K562 (cell line): Measurements from ENCODE around the gene SLC25A45. TPM values are rescaled to one million over a fixed set of nuclear protein-coding genes. Genes with fewer than 3 reads are reported as not detected.

Source experiments
- ATF1 ChIP-seq, 2 experiments: fragments of 450-650 bp in 1 of 2; IDR thresholded peaks; 2 replicates each; pipeline ENCODE4 v1.6.1; 2016; ENCODE audit warnings: missing compliant biosample characterization in 1 of 2, missing genetic modification characterization in 1 of 2
- CBX2 ChIP-seq: fragments of 200-600 bp; sonication (generic); IDR thresholded peaks from one replicate; pipeline ENCODE4 v1.6.1; 2012; ENCODE audit warnings: mild to moderate bottlenecking, low read length, inconsistent platforms; ENCODE audit not compliant: insufficient read depth, poor library complexity, severe bottlenecking
- CC2D1A ChIP-seq: fragments of 450-650 bp; IDR thresholded peaks from 2 replicates; pipeline ENCODE4 v1.6.1; 2017; ENCODE audit warnings: mild to moderate bottlenecking
- ELK3 ChIP-seq: fragments of 450-650 bp; formaldehyde crosslinking; IDR thresholded peaks from 2 replicates; pipeline ENCODE4 v1.4.0; 2020; ENCODE audit warnings: mild to moderate bottlenecking
- FOS ChIP-seq: IDR thresholded peaks from 3 replicates; pipeline ENCODE4 v1.6.1; 2011; ENCODE audit not compliant: insufficient read length; ENCODE audit errors: extremely low read depth
- HBP1 ChIP-seq: fragments of 450-650 bp; formaldehyde crosslinking; IDR thresholded peaks from 2 replicates; pipeline ENCODE4 v1.4.0; 2022; ENCODE audit warnings: missing genetic modification characterization
- KAT8 ChIP-seq: fragments of 450-650 bp; IDR thresholded peaks from 2 replicates; pipeline ENCODE4 v1.6.1; 2016; ENCODE audit warnings: low read depth, mild to moderate bottlenecking
- MAFK ChIP-seq: IDR thresholded peaks from 2 replicates; pipeline ENCODE4 v1.6.1; 2011; ENCODE audit warnings: low read length, improper control_type of control experiment
- NONO ChIP-seq, 2 experiments: fragments of 200-400 bp in 1 of 2; fragments of 450-650 bp in 1 of 2; formaldehyde crosslinking in 1 of 2; IDR thresholded peaks; 2 replicates each; pipeline ENCODE4 v1.6.1; 2017; ENCODE audit warnings: low read depth in 2 of 2, mild to moderate bottlenecking in 2 of 2, moderate library complexity in 2 of 2, low read length in 1 of 2
- NR2C2 ChIP-seq, 2 experiments: fragments of 200-800 bp in 1 of 2; sonication (Bioruptor generic) in 1 of 2; sonication (generic) in 1 of 2; formaldehyde crosslinking in 1 of 2; IDR thresholded peaks; 2 replicates each; pipeline versions ENCODE4 v1.6.1 to v1.8.0; 2016 to 2022; ENCODE audit warnings: mild to moderate bottlenecking in 1 of 2, missing compliant biosample characterization in 1 of 2, missing genetic modification characterization in 1 of 2, missing genetic modification reagents in 1 of 2
- SIRT6 ChIP-seq: IDR thresholded peaks from one replicate; pipeline ENCODE4 v1.6.1; 2012; ENCODE audit warnings: low read depth, mild to moderate bottlenecking, control low read depth, inconsistent platforms, low read length, moderate library complexity
- STAT5B ChIP-seq: fragments of 250-450 bp; sonication (Bioruptor Pico); IDR thresholded peaks from 2 replicates; pipeline ENCODE4 v1.8.0; 2021; ENCODE audit warnings: mild to moderate bottlenecking, inconsistent platforms
- TEAD2 ChIP-seq: fragments of 450-650 bp; IDR thresholded peaks from 2 replicates; pipeline ENCODE4 v1.6.1; 2016; ENCODE audit warnings: missing genetic modification characterization, control low read depth, missing compliant biosample characterization
- ZNF140 ChIP-seq: fragments of 250-450 bp; sonication (Bioruptor Pico); IDR thresholded peaks from 2 replicates; pipeline ENCODE4 v1.8.0; 2021; ENCODE audit warnings: moderate library complexity, mild to moderate bottlenecking, inconsistent platforms
- ZNF143 ChIP-seq: sonication (generic); formaldehyde crosslinking; IDR thresholded peaks from 2 replicates; pipeline ENCODE4 v1.9.0; 2022; ENCODE audit warnings: mild to moderate bottlenecking, missing genetic modification reagents
- ZNF324 ChIP-seq: fragments of 250-450 bp; sonication (Bioruptor Pico); IDR thresholded peaks from 2 replicates; pipeline ENCODE4 v1.4.0; 2020; ENCODE audit warnings: mild to moderate bottlenecking
- ZNF785 ChIP-seq: fragments of 250-450 bp; sonication (Bioruptor Pico); IDR thresholded peaks from 2 replicates; pipeline ENCODE4 v1.4.0; 2020; ENCODE audit warnings: mild to moderate bottlenecking
- polyA plus RNA-seq, 8 experiments: library from polyadenylated mRNA; depleted of rRNA in 4 of 8; stranded (reverse) in 5 of 8; unstranded in 3 of 8; fragments of >200 nt; fragmentation: Nextera tagmentation in 2 of 8; fragmentation: Illumina TruSeq in 1 of 8; extraction: Ambion mirVana in 2 of 8; extraction: Trizol in 1 of 8; gene quantifications; 2 replicates each; pipeline versions ENCODE4 v1.2.1 to v1.2.3, GENCODE V29; 2011 to 2014; ENCODE audit warnings: inconsistent platforms in 1 of 8, missing spikeins in 1 of 8
- total RNA-seq, 7 experiments: library from RNA; depleted of rRNA in 6 of 7; stranded (reverse); fragments of >200 nt in 6 of 7; fragmentation: Illumina TruSeq in 2 of 7; extraction: Trizol in 2 of 7; gene quantifications; 2 replicates each; pipeline versions ENCODE4 v1.2.1 to v1.2.3, GENCODE V29; 2011 to 2021; ENCODE audit warnings: low replicate concordance in 1 of 7
- TF ChIP-seq, protein P1 (sequence below): fragments of 450-650 bp; conservative IDR thresholded peaks from 2 replicates; pipeline ENCODE4 v1.6.1; 2016; ENCODE audit warnings: missing genetic modification characterization, low read depth, mild to moderate bottlenecking, control low read depth, missing compliant biosample characterization
- TF ChIP-seq, protein P2 (sequence below): sonication (generic); formaldehyde crosslinking; IDR thresholded peaks from 2 replicates; pipeline ENCODE4 v1.5.0; 2020; ENCODE audit warnings: missing genetic modification reagents
- TF ChIP-seq, protein P3 (sequence below): fragments of 250-450 bp; sonication (Bioruptor Pico); IDR thresholded peaks from 2 replicates; pipeline ENCODE4 v1.4.0; 2020; ENCODE audit warnings: mild to moderate bottlenecking

Gene SLC25A45
- total and polyA plus RNA-seq, 9 of the 15 experiments (the other 6 are each of a cell fraction or from before 2014, with no cell fraction given) = 0.15 to 2.3 (median 0.68) TPM

DNA sequence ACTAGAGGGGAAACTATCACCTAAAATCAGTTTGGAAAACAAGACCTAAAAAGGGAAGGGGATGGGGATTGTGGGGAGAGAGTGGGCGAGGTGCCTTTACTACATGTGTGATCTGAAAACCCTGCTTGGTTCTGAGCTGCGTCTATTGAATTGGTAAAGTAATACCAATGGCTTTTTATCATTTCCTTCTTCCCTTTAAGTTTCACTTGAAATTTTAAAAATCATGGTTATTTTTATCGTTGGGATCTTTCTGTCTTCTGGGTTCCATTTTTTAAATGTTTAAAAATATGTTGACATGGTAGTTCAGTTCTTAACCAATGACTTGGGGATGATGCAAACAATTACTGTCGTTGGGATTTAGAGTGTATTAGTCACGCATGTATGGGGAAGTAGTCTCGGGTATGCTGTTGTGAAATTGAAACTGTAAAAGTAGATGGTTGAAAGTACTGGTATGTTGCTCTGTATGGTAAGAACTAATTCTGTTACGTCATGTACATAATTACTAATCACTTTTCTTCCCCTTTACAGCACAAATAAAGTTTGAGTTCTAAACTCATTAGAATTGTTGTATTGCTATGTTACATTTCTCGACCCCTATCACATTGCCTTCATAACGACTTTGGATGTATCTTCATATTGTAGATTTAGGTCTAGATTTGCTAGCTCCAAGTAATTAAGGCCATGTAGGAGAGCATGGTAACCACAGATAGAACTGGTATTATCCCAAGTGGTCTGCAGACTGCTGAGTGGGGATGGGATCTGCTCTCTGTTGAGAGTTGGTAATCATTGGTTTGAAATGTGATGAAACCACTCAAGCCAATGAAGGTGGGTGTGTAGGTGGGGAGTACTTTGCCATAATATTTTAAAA, 43.8 kb upstream of the SLC25A45 start (continued):
- TF ChIP-seq ZNF324 (CRISPR knock-in tag) = no peak
- TF ChIP-seq, protein P1, sequence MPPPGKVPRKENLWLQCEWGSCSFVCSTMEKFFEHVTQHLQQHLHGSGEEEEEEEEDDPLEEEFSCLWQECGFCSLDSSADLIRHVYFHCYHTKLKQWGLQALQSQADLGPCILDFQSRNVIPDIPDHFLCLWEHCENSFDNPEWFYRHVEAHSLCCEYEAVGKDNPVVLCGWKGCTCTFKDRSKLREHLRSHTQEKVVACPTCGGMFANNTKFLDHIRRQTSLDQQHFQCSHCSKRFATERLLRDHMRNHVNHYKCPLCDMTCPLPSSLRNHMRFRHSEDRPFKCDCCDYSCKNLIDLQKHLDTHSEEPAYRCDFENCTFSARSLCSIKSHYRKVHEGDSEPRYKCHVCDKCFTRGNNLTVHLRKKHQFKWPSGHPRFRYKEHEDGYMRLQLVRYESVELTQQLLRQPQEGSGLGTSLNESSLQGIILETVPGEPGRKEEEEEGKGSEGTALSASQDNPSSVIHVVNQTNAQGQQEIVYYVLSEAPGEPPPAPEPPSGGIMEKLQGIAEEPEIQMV (tag) = 0 out of 2 replicates have a peak, but pooled peaks have one; percentile 11
- 0 out of 2 replicates have a peak, but pooled peaks have one; percentile 20 for TF ChIP-seq KAT8
- no peak for TF ChIP-seq STAT5B (CRISPR knock-in tag)
- TF ChIP-seq CBX2 = no peak
- peak; percentile 94 for TF ChIP-seq SIRT6
- TF ChIP-seq MAFK = no peak
- no peak for TF ChIP-seq ZNF143 (CRISPR knock-in tag)
- 0 out of 2 replicates have a peak, but pooled peaks have one; percentile 27 for TF ChIP-seq ZNF140 (CRISPR knock-in tag)
- TF ChIP-seq FOS = no peak
- TF ChIP-seq ZNF785 = no peak
- 0 out of 2 replicates have a peak, but pooled peaks have one; percentile 13 for TF ChIP-seq ELK3 (CRISPR knock-in tag)
- TF ChIP-seq, protein P2, sequence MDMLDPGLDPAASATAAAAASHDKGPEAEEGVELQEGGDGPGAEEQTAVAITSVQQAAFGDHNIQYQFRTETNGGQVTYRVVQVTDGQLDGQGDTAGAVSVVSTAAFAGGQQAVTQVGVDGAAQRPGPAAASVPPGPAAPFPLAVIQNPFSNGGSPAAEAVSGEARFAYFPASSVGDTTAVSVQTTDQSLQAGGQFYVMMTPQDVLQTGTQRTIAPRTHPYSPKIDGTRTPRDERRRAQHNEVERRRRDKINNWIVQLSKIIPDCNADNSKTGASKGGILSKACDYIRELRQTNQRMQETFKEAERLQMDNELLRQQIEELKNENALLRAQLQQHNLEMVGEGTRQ (CRISPR knock-in tag) = no peak
- TF ChIP-seq, protein P3, sequence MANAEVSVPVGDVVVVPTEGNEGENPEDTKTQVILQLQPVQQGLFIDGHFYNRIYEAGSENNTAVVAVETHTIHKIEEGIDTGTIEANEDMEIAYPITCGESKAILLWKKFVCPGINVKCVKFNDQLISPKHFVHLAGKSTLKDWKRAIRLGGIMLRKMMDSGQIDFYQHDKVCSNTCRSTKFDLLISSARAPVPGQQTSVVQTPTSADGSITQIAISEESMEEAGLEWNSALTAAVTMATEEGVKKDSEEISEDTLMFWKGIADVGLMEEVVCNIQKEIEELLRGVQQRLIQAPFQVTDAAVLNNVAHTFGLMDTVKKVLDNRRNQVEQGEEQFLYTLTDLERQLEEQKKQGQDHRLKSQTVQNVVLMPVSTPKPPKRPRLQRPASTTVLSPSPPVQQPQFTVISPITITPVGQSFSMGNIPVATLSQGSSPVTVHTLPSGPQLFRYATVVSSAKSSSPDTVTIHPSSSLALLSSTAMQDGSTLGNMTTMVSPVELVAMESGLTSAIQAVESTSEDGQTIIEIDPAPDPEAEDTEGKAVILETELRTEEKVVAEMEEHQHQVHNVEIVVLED (CRISPR knock-in tag) = no peak
- no peak for TF ChIP-seq CC2D1A
- TF ChIP-seq NR2C2 (CRISPR knock-in tag; IDR thresholded peaks at IDR 0.05) = no peak
- no peak for TF ChIP-seq NR2C2 (tag; IDR thresholded peaks at IDR 0.05)
- no peak; the same call in none of the 2 replicates for TF ChIP-seq HBP1 (CRISPR knock-in tag)
- peak in 1 of 2 experiments; percentile 48; a peak in 1 of 4 replicates for TF ChIP-seq NONO (IDR thresholded peaks at IDR 0.05; ENCODE audit: low read depth in 2 of 2, low read length in 1 of 2)
- TF ChIP-seq ATF1 (CRISPR knock-in tag; IDR thresholded peaks at IDR 0.05) = no peak
- TF ChIP-seq ATF1 (tag; IDR thresholded peaks at IDR 0.05) = peak; percentile 78
- TF ChIP-seq TEAD2 (tag) = no peak
